Ascending aorta (tissue), 2 donors: ENCODE results near the gene SMTN. TPM values are rescaled to one million over a fixed set of nuclear protein-coding genes. Genes with fewer than 3 reads are reported as not detected.
A peak's percentile ranks its signal among the peaks of the same experiment; 100 is the strongest.

Experiments used
- DNase-seq, 2 donors: peaks; one replicate each; pipeline ENCODE4 v3.0.0-alpha.2; 2019; ENCODE audit warnings: low spot score in 2 of 2
- H3K27ac ChIP-seq, 2 donors: fragments of 200-600 bp; sonication (generic); one replicate each; pipeline ENCODE4 v1.5.1; 2016 to 2017; ENCODE audit warnings: mild to moderate bottlenecking in 1 of 2
- H3K27me3 ChIP-seq: fragments of 200-600 bp; sonication (generic); one replicate; pipeline ENCODE4 v1.5.1; 2017
- H3K36me3 ChIP-seq, 2 donors: fragments of 200-600 bp; sonication (generic); one replicate each; pipeline ENCODE4 v1.5.1; 2016
- H3K4me1 ChIP-seq, 2 donors: fragments of 200-600 bp; sonication (generic); one replicate each; pipeline ENCODE4 v1.5.1; 2016 to 2017; ENCODE audit warnings: mild to moderate bottlenecking in 1 of 2
- H3K4me3 ChIP-seq, 2 donors: fragments of 200-600 bp; sonication (generic); one replicate each; pipeline ENCODE4 v1.5.1; 2016 to 2017; ENCODE audit warnings: mild to moderate bottlenecking in 1 of 2
- H3K9me3 ChIP-seq, 2 donors: fragments of 200-600 bp; sonication (generic); one replicate each; pipeline ENCODE4 v1.5.1; 2016
- CTCF ChIP-seq, 3 experiments: fragments of 200-600 bp in 2 of 3; fragments of 450-650 bp in 1 of 3; sonication (generic) in 2 of 3; IDR thresholded peaks; one replicate each; pipeline ENCODE4 v1.5.1; 2016 to 2019; ENCODE audit warnings: antibody characterized with exemption in 3 of 3, mild to moderate bottlenecking in 1 of 3, moderate library complexity in 1 of 3
- intact Hi-C: fragments of 100-400 bp; cut with DNase I; formaldehyde crosslinking; loops from one replicate; pipeline ENCODE4 v1.15.1; 2023
- total RNA-seq: library from RNA; depleted of rRNA; stranded (reverse); fragments of >200 nt; gene quantifications from one replicate; pipeline ENCODE4 v1.1.0, GENCODE V29; 2016

SMTN gene
- total RNA-seq, 1 donor from 2014 or later: 671 TPM

DNA sequence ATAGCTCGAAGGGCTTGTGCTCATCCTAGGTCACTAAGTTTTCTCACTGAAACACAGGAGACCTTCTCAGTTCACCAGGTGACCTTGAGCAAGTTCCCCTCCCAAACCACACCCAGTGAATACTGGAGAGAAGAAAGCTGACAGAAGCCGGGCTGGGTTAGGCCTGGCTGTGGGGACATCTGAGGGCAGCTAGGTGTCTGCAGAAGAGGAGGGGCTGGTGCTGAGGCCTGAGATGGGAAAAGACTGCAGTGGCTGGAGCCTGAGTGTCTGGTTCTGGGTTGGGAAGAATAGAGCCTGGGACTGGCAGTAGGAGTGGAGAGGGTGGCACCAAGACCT lies 41.0 kb downstream of the SMTN start:
- peak overlapping the region; percentile 47 to 59 for H3K4me3 ChIP-seq
- no peaks in the 10 kb centered on the region for H3K27me3 ChIP-seq
- H3K9me3 ChIP-seq: no peaks in the 10 kb centered on the region
- DNase-seq: no peak
- TF ChIP-seq CTCF (IDR thresholded peaks at IDR 0.05): no peak
- peak overlapping the region in 1 of 2 donors; percentile 65 for H3K27ac ChIP-seq
- no peaks in the 10 kb centered on the region for H3K36me3 ChIP-seq
- intact Hi-C loops: no loop called here
- H3K4me1 ChIP-seq: peaks cover 0 to 7% of the 10 kb centered on the region in 2 donors

GRCh38 chr22:31122532-31123291 lies 41.6 kb downstream of the SMTN start, which contains the start of gene INPP5J:
Gene INPP5J, plus strand, starts transcription at chr22:31122966. Its CDS starts 49 bp downstream, at chr22:31123015.
- H3K4me3 ChIP-seq: peak within 1 kb of the TSS; percentile 47 to 59
- no peak for DNase-seq
- peak within 1 kb of the TSS; percentile 6 to 65 for H3K27ac ChIP-seq
- intact Hi-C loops: no loop called here
- no peaks in the 10 kb centered on the region for H3K9me3 ChIP-seq
- no peaks in the 10 kb centered on the region for H3K27me3 ChIP-seq
- no peak for TF ChIP-seq CTCF (IDR thresholded peaks at IDR 0.05)
- H3K4me1 ChIP-seq: peaks cover 0 to 7% of the 10 kb centered on the region in 2 donors
- no peaks in the 10 kb centered on the region for H3K36me3 ChIP-seq

DNA sequence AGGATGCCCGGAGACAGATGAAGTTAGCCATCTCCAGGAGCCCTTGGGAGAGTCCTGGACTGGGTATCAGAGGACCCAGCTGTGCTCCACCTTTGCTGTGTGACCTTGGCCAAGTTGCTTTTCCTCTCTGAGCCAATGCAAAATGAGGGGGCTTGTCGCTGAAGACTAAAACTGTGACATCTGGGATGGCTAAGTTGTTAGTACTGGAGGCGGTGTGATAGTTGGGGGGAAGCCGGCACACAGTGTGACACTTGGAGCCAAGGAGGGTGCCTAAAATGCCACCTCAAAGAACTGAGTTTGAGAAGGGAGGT lies 42.1 kb downstream of the SMTN start:
- Histone ChIP-seq H3K36me3 (no peaks in the 10 kb centered on the region), H3K27me3 (no peaks in the 10 kb centered on the region), H3K4me3 (peak overlapping the region; percentile 47 to 59), H3K27ac (peak overlapping the region; percentile 6 to 65), H3K4me1 (peaks cover 0 to 7% of the 10 kb centered on the region in 2 donors), H3K9me3 (no peaks in the 10 kb centered on the region)
- intact Hi-C loops: no loop called here
- DNase-seq: no peak
- no peak for TF ChIP-seq CTCF (IDR thresholded peaks at IDR 0.05)

GRCh38 chr22:31124290-31124689 lies 43.2 kb downstream of the SMTN start:
- Histone ChIP-seq H3K27me3 (no peaks in the 10 kb centered on the region), H3K4me1 (peaks cover 0 to 7% of the 10 kb centered on the region in 2 donors), H3K27ac (no peak overlapping the region), H3K9me3 (no peaks in the 10 kb centered on the region), H3K4me3 (no peak overlapping the region), H3K36me3 (no peaks in the 10 kb centered on the region)
- DNase-seq: no peak
- intact Hi-C loops: no loop called here
- TF ChIP-seq CTCF (IDR thresholded peaks at IDR 0.05): no peak

GRCh38 chr22:31124811-31125465 lies 43.8 kb downstream of the SMTN start:
- DNase-seq: no peak
- H3K4me3 ChIP-seq: no peak overlapping the region
- H3K36me3 ChIP-seq: no peaks in the 10 kb centered on the region
- no peak overlapping the region for H3K27ac ChIP-seq
- TF ChIP-seq CTCF (IDR thresholded peaks at IDR 0.05): no peak
- H3K9me3 ChIP-seq: no peaks in the 10 kb centered on the region
- intact Hi-C loops: no loop called here
- no peaks in the 10 kb centered on the region for H3K27me3 ChIP-seq
- peaks cover 0 to 7% of the 10 kb centered on the region in 2 donors for H3K4me1 ChIP-seq
